ENCODE results near the gene SLC4A1. TPM values are rescaled to one million over a fixed set of nuclear protein-coding genes. Genes with fewer than 3 reads are reported as not detected.
A peak's percentile ranks its signal among the peaks of the same experiment; 100 is the strongest.

The SLC4A1 gene
- total RNA-seq, 1 experiment from 2014 or later, result 0.22 TPM

- no TSS peak for BruUV-seq (replicated peaks)
- DNase-seq (ENCODE audit: low read depth, low spot score) (no peak), ATAC-seq (no peak)
- no peaks in the 10 kb centered on the region for H3K9me2 ChIP-seq (ENCODE audit: insufficient read depth)
- H3K4me3 ChIP-seq (replicated peaks in 1 of 2; ENCODE audit: low read depth in 1 of 2, low read length in 2 of 2), result no peak overlapping the region
- H3K4me2 ChIP-seq (ENCODE audit: low read length), result no peak overlapping the region
- intact Hi-C loops (cut with micrococcal nuclease), result no loop called here
- no peaks in the 10 kb centered on the region for H4K20me1 ChIP-seq (ENCODE audit: insufficient read depth)
- peaks cover 50 to 82% of the 10 kb centered on the region in 2 experiments for H3K4me1 ChIP-seq (ENCODE audit: control insufficient read depth in 1 of 2, insufficient read depth in 2 of 2, low read length in 2 of 2)
- no peak overlapping the region; the same call in 1 of the 2 replicates for H3K27ac ChIP-seq (ENCODE audit: low read depth, low read length)
- H3K79me2 ChIP-seq (ENCODE audit: insufficient read depth, low read length), result peaks cover 11% of the 10 kb centered on the region; the same call in 1 of the 2 replicates
- H3K9ac ChIP-seq (ENCODE audit: low read length), result no peak overlapping the region
- CTCF ChIA-PET, result interaction anchor here (0.7 to 2.6 kb wide), 4 partner anchors 12 to 125 kb away, joined by 3 to 11 read pairs (median 6); partner anchors contain the start of gene UBTF
- H2AFZ ChIP-seq (ENCODE audit: low read depth, low read length, poor library complexity, severe bottlenecking), result no peak overlapping the region
- peaks cover 6 to 28% of the 10 kb centered on the region in 2 experiments; a peak in 3 of 4 replicates for H3K36me3 ChIP-seq (ENCODE audit: control insufficient read depth in 1 of 2, insufficient read depth in 2 of 2, low read length in 2 of 2)
- RAD21 ChIA-PET (ENCODE audit: low non-redundant PET in 1 of 2, low total read pairs in 2 of 2, uncharacterized antibody in 2 of 2, unreplicated experiment in 2 of 2), result interaction anchor here in 1 of 2 experiments (0.7 kb wide), 1 partner anchor 95 kb away, joined by 3 read pairs; no protein-coding TSS in a partner anchor
- POLR2A ChIA-PET, result interaction anchor here (0.6 kb wide), 1 partner anchor 16 kb away, joined by 3 read pairs; no protein-coding TSS in a partner anchor
- no peaks in the 10 kb centered on the region for H3K9me3 ChIP-seq (ENCODE audit: control insufficient read depth in 1 of 2, insufficient read depth in 1 of 2, low read depth in 1 of 2, low read length in 2 of 2)
- no peaks in the 10 kb centered on the region for H3K27me3 ChIP-seq (ENCODE audit: insufficient read depth, low read length)
- TF ChIP-seq MAX (IDR thresholded peaks at IDR 0.05), result no peak
- no peak for TF ChIP-seq POLR2A (IDR thresholded peaks at IDR 0.05; ENCODE audit: borderline replicate concordance, extremely low read depth, insufficient read depth, insufficient read length)
- TF ChIP-seq POLR2AphosphoS5 (IDR thresholded peaks at IDR 0.05; ENCODE audit: low read depth, low read length), result 0 out of 2 replicates have a peak, but pooled peaks have one; percentile 15
- TF ChIP-seq EZH2 (IDR thresholded peaks at IDR 0.05), result no peak
- peak in 2 of 3 experiments; percentile 22 to 46; a peak in 1 of 6 replicates for TF ChIP-seq CTCF (IDR thresholded peaks at IDR 0.05 in 2 of 3, conservative IDR thresholded peaks at IDR 0.05 in 1 of 3; ENCODE audit: borderline replicate concordance in 1 of 3, insufficient read depth in 1 of 3, low read depth in 2 of 3, low read length in 2 of 3)
Measured at GRCh38 chr17:44205962-44206824, 61.7 kb downstream of the SLC4A1 start.
